Measurements from ENCODE around the gene ROGDI.

ROGDI gene

DNA sequence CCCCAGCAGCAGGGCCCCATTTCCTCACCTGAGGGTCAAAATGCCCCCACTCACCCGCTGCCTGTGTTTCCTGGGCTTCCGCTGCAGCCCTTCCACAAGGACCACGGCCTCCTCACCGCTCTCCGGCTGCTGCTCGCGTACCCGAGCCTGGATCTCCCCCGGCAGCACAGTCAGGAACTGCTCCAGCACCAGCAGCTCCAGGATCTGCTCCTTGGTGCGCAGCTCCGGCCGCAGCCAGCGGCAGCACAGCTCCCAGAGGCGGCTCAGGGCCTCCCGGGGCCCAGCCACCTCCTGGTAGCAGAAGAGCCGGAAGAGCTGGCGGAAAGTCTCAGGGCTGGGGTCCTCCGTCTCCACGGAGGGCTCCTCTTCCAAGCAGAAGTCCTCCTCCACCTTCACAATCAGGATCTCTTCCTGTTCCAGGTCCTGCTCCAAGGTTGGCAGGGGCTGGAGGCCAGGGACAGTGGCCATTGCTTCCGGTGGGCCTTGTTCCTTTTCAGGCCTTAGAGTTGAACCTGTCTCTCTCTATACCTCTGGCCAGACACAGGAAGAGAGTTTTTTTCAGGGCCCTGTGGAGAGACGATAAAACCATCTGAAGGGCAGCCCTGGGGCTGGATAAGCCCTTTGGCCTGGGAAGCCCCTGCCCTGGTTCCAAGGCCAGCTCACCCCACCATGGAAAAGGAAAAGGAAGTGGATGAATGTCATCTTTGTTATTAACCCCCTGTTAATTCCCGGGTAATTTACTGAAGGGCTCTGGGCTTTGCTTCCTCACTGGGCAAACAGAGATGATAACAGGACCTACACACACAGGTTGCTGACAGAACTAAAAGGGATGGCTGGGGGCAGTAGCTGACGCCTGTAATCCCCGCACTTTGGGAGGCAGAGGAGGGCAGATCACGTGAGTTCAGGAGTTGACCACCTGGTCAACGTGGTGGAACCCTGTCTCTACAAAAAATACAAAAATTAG is 36.6 kb downstream of the ROGDI start:
- H2AFZ ChIP-seq (ENCODE audit: low read length, unreplicated experiment): peak overlapping the region; percentile 31
- H3K4me1 ChIP-seq (ENCODE audit: control insufficient read depth, insufficient read depth, low read length, unreplicated experiment): peaks cover 14% of the 10 kb centered on the region
- H3K36me3 ChIP-seq (ENCODE audit: insufficient read depth, low read length): peaks cover 3% of the 10 kb centered on the region; the same call in 1 of the 2 replicates
- peak overlapping the region; percentile 80 for H3K4me3 ChIP-seq (ENCODE audit: low read depth, low read length)
- no peaks in the 10 kb centered on the region for H3K27me3 ChIP-seq (ENCODE audit: insufficient read depth, low read length)
- H3K79me2 ChIP-seq (ENCODE audit: control insufficient read depth, insufficient read depth, low read length, unreplicated experiment): peaks cover 24% of the 10 kb centered on the region
- no peak overlapping the region for H3K27ac ChIP-seq (ENCODE audit: low read depth, low read length)

DNA sequence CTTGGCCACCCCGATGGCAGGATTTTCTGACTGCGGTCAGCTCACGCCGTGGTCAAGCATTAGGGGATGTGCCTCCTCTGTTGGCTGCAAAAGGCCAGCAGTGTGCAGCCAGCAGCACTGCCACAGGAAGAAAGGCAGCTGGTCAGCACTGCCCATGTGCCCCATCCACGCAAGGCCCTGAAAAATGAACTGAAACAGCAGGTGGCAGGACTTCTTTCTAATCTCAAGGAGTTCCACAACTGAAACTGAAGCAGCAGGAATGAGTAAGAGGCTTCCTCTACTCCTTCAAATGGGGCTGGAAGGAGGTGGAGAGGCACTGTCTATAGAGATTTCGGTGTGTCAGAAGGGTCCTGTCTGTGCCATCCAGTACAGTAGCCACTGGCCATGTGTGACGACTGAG is 38.6 kb downstream of the ROGDI start:
- no peaks in the 10 kb centered on the region for H3K27me3 ChIP-seq (ENCODE audit: insufficient read depth, low read length)
- H3K4me1 ChIP-seq (ENCODE audit: control insufficient read depth, insufficient read depth, low read length, unreplicated experiment): peaks cover 14% of the 10 kb centered on the region
- H3K27ac ChIP-seq (ENCODE audit: low read depth, low read length): no peak overlapping the region
- H2AFZ ChIP-seq (ENCODE audit: low read length, unreplicated experiment): no peak overlapping the region
- peaks cover 24% of the 10 kb centered on the region for H3K79me2 ChIP-seq (ENCODE audit: control insufficient read depth, insufficient read depth, low read length, unreplicated experiment)
- no peak overlapping the region for H3K4me3 ChIP-seq (ENCODE audit: low read depth, low read length)
- peaks cover 3% of the 10 kb centered on the region; the same call in 1 of the 2 replicates for H3K36me3 ChIP-seq (ENCODE audit: insufficient read depth, low read length)

DNA sequence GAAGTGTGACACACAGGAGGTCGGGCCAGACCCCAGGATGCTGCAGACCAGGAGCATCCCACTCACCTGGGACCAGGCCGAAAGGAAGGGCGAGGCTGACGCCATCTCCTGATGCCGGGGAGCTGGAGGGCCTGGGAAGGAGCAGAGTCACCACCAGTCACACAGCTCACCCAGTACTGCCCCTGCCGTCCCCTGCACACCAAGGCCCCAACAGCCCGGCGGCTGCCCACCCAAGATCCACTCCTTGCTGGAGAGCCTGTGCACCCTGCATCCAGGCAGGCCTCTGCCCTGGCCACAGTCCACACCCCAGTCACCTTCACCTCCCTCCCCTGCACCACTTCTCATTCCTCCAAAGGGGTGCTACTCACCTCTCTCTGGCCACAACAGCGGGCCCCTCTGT is 40.2 kb downstream of the ROGDI start:
- Histone ChIP-seq H3K27me3 (ENCODE audit: insufficient read depth, low read length) (no peaks in the 10 kb centered on the region), H3K36me3 (ENCODE audit: insufficient read depth, low read length) (peaks cover 6% of the 10 kb centered on the region; the same call in 1 of the 2 replicates)

DNA sequence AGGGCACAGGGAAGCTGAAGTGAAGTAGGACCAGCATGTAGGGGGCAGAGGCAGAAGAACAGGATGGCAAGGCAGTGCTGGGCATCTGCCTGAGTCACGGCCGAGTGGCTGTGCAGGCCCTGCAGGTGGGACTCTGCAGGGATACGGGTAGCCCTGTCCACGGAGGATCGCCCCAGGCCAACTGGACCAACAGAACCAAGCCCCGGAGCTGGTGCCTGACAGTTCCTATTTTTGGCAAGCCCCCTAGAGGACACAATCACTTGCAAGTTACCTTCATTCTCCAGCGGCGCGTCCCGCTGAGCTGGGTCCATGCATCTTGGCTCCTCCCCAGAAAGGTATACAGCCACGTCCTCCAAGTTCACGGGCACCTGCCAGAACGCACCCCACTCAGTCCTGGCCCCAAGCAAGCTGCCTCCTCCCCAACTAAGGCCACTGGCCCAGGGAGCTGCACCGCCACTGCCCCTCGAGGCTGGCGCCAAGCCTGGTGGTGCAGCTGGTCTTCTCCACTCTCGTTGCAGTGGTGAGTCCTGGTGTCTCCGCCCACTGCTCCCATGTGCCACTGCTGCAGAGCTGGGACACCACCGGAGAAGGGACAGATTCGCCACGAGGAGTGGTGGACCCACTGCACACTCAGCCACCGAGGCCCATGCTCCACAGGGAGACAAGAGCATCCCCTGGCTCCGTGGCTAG is 42.1 kb downstream of the ROGDI start:
- H3K36me3 ChIP-seq (ENCODE audit: insufficient read depth, low read length): peaks cover 18% of the 10 kb centered on the region
- H3K27ac ChIP-seq (ENCODE audit: low read depth, low read length): no peak overlapping the region
- no peaks in the 10 kb centered on the region for H3K27me3 ChIP-seq (ENCODE audit: insufficient read depth, low read length)
- H3K4me1 ChIP-seq (ENCODE audit: control insufficient read depth, insufficient read depth, low read length, unreplicated experiment): no peaks in the 10 kb centered on the region
- peaks cover 7% of the 10 kb centered on the region for H3K79me2 ChIP-seq (ENCODE audit: control insufficient read depth, insufficient read depth, low read length, unreplicated experiment)
- no peak overlapping the region for H2AFZ ChIP-seq (ENCODE audit: low read length, unreplicated experiment)
- no peak overlapping the region for H3K4me3 ChIP-seq (ENCODE audit: low read depth, low read length)

More for the DNA sequence above, 40.2 kb downstream of the ROGDI start:
- Histone ChIP-seq H2AFZ (ENCODE audit: low read length, unreplicated experiment) (no peak overlapping the region), H3K79me2 (ENCODE audit: control insufficient read depth, insufficient read depth, low read length, unreplicated experiment) (peaks cover 24% of the 10 kb centered on the region), H3K4me1 (ENCODE audit: control insufficient read depth, insufficient read depth, low read length, unreplicated experiment) (peaks cover 10% of the 10 kb centered on the region), H3K4me3 (ENCODE audit: low read depth, low read length) (no peak overlapping the region), H3K27ac (ENCODE audit: low read depth, low read length) (no peak overlapping the region)

DNA sequence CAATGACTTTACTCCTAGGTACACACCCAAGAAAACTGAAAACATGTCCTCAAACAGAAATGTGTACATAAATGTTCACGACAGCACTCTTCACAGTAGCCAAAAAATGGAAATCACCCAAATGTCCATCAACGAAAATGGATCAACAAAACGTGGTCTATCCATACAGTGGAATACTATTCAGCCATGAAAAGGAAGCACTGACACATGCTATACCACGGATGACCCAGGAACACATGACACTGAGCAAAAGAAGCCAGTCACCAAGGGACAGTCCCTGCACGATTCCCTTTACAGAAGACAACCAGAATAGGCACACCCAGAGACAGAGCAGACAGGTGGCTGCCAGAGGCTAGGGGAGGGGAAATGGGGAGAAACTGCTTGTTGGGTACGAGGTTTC is 46.7 kb downstream of the ROGDI start:
- no peak overlapping the region for H2AFZ ChIP-seq (ENCODE audit: low read length, unreplicated experiment)
- no peak overlapping the region for H3K4me3 ChIP-seq (ENCODE audit: low read depth, low read length)
- no peaks in the 10 kb centered on the region for H3K4me1 ChIP-seq (ENCODE audit: control insufficient read depth, insufficient read depth, low read length, unreplicated experiment)
- H3K27me3 ChIP-seq (ENCODE audit: insufficient read depth, low read length): no peaks in the 10 kb centered on the region
- H3K79me2 ChIP-seq (ENCODE audit: control insufficient read depth, insufficient read depth, low read length, unreplicated experiment): no peaks in the 10 kb centered on the region
- H3K27ac ChIP-seq (ENCODE audit: low read depth, low read length): no peak overlapping the region
- peaks cover 23% of the 10 kb centered on the region for H3K36me3 ChIP-seq (ENCODE audit: insufficient read depth, low read length)

DNA sequence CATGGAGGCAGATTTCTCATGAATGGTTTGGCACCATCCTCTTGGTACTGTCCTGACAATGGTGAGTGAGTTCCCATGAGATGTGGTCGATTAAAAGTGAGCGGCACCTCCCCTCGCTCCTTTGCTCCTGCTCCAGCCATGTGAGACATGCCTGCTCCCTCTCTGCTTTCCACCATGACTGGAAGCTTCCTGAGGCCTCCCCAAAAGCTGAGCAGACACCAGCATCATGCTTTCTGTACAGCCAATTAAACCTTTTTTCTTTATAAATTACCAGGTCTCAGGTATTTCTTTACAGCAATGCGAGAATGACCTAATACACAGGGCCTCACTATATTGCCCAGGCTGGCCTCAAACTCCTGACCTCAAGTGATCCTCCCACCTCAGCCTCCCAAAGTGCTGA is 47.6 kb downstream of the ROGDI start:
- H2AFZ ChIP-seq (ENCODE audit: low read length, unreplicated experiment): no peak overlapping the region
- H3K36me3 ChIP-seq (ENCODE audit: insufficient read depth, low read length): peaks cover 23% of the 10 kb centered on the region
- no peak overlapping the region for H3K27ac ChIP-seq (ENCODE audit: low read depth, low read length)
- H3K4me1 ChIP-seq (ENCODE audit: control insufficient read depth, insufficient read depth, low read length, unreplicated experiment): no peaks in the 10 kb centered on the region
- H3K79me2 ChIP-seq (ENCODE audit: control insufficient read depth, insufficient read depth, low read length, unreplicated experiment): no peaks in the 10 kb centered on the region
- no peak overlapping the region for H3K4me3 ChIP-seq (ENCODE audit: low read depth, low read length)
- H3K27me3 ChIP-seq (ENCODE audit: insufficient read depth, low read length): no peaks in the 10 kb centered on the region

DNA sequence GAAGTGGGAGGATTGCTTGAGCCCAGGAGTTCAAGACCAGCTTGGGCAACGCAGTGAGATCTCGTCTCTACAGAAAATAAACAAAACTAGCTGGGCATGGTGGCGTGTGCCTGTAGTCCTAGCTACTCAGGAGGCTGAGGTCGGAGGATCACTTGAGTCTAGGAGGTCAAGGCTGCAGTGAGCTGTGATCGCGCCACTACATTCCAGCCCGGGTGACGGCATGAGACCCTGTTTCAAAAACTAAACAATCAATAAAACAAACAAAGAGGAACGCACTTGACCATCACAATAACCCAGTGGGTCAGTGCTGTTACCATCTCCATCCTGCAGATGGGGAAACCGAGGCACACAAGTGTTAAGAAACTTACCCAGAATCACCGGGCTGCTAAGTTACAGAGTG is 49.2 kb downstream of the ROGDI start:
- no peak overlapping the region for H2AFZ ChIP-seq (ENCODE audit: low read length, unreplicated experiment)
- H3K27ac ChIP-seq (ENCODE audit: low read depth, low read length): no peak overlapping the region
- H3K4me3 ChIP-seq (ENCODE audit: low read depth, low read length): no peak overlapping the region
- no peaks in the 10 kb centered on the region for H3K27me3 ChIP-seq (ENCODE audit: insufficient read depth, low read length)
- H3K4me1 ChIP-seq (ENCODE audit: control insufficient read depth, insufficient read depth, low read length, unreplicated experiment): no peaks in the 10 kb centered on the region
- H3K36me3 ChIP-seq (ENCODE audit: insufficient read depth, low read length): peaks cover 20% of the 10 kb centered on the region
- no peaks in the 10 kb centered on the region for H3K79me2 ChIP-seq (ENCODE audit: control insufficient read depth, insufficient read depth, low read length, unreplicated experiment)

DNA sequence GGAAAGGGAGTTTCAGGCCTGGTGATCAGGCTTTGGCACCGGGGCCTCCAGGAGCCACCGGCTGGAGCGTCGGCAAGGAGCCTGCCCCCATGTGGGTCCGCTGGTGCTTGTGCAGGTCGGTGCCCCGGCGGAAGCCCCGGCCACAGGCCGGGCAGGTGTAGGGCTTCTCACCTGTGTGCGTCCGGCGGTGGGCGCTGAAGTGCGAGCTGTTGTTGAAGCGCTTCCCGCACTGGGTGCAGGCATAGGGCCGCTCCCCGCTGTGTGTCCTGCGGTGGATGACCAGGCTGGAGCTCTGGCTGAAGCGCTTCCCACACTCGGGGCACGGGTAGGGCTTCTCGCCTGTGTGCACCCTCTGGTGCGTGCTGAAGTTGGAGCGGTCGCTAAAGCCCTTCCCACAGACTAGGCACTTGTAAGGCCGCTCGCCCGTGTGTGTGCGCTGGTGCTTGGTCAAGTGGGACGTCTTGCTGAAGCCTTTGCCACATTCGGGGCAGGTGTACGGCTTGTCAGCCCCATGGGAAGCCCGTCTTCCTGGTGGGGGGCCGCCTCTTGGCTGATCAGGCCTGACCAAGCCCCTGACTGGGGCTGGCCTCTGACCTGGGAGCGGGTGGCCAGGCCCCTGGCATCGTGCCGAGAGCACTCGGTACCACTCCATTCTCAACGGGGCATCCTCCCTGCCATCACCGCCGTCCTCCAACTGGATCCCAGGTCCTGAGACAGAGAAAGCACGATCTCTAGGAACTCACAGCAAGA is 49.9 kb downstream of the ROGDI start:
- no peak overlapping the region for H2AFZ ChIP-seq (ENCODE audit: low read length, unreplicated experiment)
- H3K4me1 ChIP-seq (ENCODE audit: control insufficient read depth, insufficient read depth, low read length, unreplicated experiment): no peaks in the 10 kb centered on the region
- H3K79me2 ChIP-seq (ENCODE audit: control insufficient read depth, insufficient read depth, low read length, unreplicated experiment): no peaks in the 10 kb centered on the region
- peaks cover 20% of the 10 kb centered on the region for H3K36me3 ChIP-seq (ENCODE audit: insufficient read depth, low read length)
- no peak overlapping the region for H3K4me3 ChIP-seq (ENCODE audit: low read depth, low read length)
- H3K27ac ChIP-seq (ENCODE audit: low read depth, low read length): no peak overlapping the region
- H3K27me3 ChIP-seq (ENCODE audit: insufficient read depth, low read length): no peaks in the 10 kb centered on the region

DNA sequence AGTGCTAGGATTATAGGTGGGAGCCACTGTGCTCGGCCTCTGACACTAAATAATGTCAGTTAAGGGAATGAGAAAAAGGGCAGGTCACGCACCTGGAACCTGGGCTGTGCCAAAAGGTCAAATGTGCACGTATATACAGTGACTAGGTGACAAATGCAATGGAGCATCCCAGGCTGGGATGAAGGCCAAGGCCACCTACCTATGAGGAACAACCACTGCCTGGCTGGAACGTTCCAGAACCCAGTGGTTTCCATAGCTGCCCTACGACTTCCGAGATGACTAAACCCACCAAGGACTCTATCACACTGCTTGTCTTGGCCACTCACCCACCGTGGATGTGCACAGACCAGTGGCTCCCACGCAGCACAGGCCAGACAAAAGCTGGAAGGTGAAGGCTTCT is 51.5 kb downstream of the ROGDI start:
- no peaks in the 10 kb centered on the region for H3K27me3 ChIP-seq (ENCODE audit: insufficient read depth, low read length)
- H3K4me3 ChIP-seq (ENCODE audit: low read depth, low read length): no peak overlapping the region
- peaks cover 14% of the 10 kb centered on the region for H3K36me3 ChIP-seq (ENCODE audit: insufficient read depth, low read length)
- no peak overlapping the region for H3K27ac ChIP-seq (ENCODE audit: low read depth, low read length)
- no peaks in the 10 kb centered on the region for H3K4me1 ChIP-seq (ENCODE audit: control insufficient read depth, insufficient read depth, low read length, unreplicated experiment)
- no peaks in the 10 kb centered on the region for H3K79me2 ChIP-seq (ENCODE audit: control insufficient read depth, insufficient read depth, low read length, unreplicated experiment)
- H2AFZ ChIP-seq (ENCODE audit: low read length, unreplicated experiment): no peak overlapping the region

DNA sequence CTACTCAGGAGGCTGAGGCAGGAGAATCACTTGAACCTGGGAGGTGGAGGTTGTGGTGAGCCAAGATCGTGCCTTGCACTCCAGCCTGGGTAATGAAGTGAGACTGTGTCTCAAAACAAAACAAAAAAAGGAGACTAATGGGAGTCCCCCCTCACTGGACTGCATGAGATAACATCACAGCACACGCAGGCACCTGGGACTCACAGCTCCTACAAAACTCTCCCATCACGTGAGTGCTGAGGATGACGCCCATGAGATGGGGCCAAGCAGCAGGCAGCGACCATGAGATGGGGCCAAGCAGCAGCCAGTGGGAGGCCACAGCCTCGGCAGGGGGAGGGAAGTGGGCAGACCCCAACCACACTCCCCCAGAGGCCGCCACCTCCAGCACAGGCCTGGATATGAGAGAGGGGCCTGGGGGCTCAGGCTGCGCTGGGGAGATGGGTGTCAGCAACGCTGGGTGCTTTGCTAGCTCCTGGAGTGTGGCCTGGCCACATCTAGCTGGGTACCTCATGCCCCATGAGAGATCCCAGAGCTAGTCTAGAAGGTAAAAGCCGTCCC is 52.7 kb downstream of the ROGDI start:
- no peaks in the 10 kb centered on the region for H3K79me2 ChIP-seq (ENCODE audit: control insufficient read depth, insufficient read depth, low read length, unreplicated experiment)
- no peaks in the 10 kb centered on the region for H3K27me3 ChIP-seq (ENCODE audit: insufficient read depth, low read length)
- no peak overlapping the region for H2AFZ ChIP-seq (ENCODE audit: low read length, unreplicated experiment)
- no peak overlapping the region for H3K4me3 ChIP-seq (ENCODE audit: low read depth, low read length)
- peaks cover 5% of the 10 kb centered on the region; the same call in 1 of the 2 replicates for H3K36me3 ChIP-seq (ENCODE audit: insufficient read depth, low read length)
- H3K27ac ChIP-seq (ENCODE audit: low read depth, low read length): no peak overlapping the region
- no peaks in the 10 kb centered on the region for H3K4me1 ChIP-seq (ENCODE audit: control insufficient read depth, insufficient read depth, low read length, unreplicated experiment)
